Esophagus muscularis mucosa (tissue), 4 donors: ENCODE measurements around the gene ZNF844. TPM values are rescaled to one million over a fixed set of nuclear protein-coding genes. Genes with fewer than 3 reads are reported as not detected.

ENCODE experiments used
- DNase-seq: peaks from one replicate; pipeline ENCODE4 v3.0.0-alpha.2; 2017; ENCODE audit errors: extremely low spot score
- H3K27ac ChIP-seq, 4 donors: fragments of 200-600 bp; sonication (generic); replicated peaks in 1 of 4; 1 replicate in 3 of 4; 2 replicates in 1 of 4; pipeline ENCODE4 v1.5.1; 2016 to 2019; ENCODE audit warnings: mild to moderate bottlenecking in 1 of 4
- H3K27me3 ChIP-seq, 4 donors: fragments of 200-600 bp; sonication (generic); one replicate each; pipeline versions ENCODE4 v1.5.1 to v1.6.0; 2016 to 2019
- H3K36me3 ChIP-seq, 4 donors: fragments of 200-600 bp; sonication (generic); one replicate each; pipeline ENCODE4 v1.5.1; 2016 to 2019
- H3K4me1 ChIP-seq, 4 donors: fragments of 200-600 bp; sonication (generic); one replicate each; pipeline ENCODE4 v1.5.1; 2016 to 2019
- H3K4me3 ChIP-seq, 4 donors: fragments of 200-600 bp; sonication (generic); 1 replicate in 2 of 4; 2 replicates in 2 of 4; pipeline ENCODE4 v1.5.1; 2016 to 2019; ENCODE audit warnings: mild to moderate bottlenecking in 4 of 4, moderate library complexity in 1 of 4
- H3K9me3 ChIP-seq, 4 donors: fragments of 200-600 bp; sonication (generic); 1 replicate in 3 of 4; 2 replicates in 1 of 4; pipeline ENCODE4 v1.5.1; 2016 to 2019
- CTCF ChIP-seq, 3 experiments: fragments of 200-600 bp in 2 of 3; fragments of 450-650 bp in 1 of 3; sonication (generic) in 2 of 3; IDR thresholded peaks; one replicate each; pipeline ENCODE4 v1.5.1; 2017 to 2019; ENCODE audit warnings: antibody characterized with exemption in 3 of 3, mild to moderate bottlenecking in 2 of 3, moderate library complexity in 1 of 3
- EP300 ChIP-seq: sonication (generic); formaldehyde crosslinking; IDR thresholded peaks from one replicate; pipeline ENCODE4 v1.6.1; 2017; ENCODE audit warnings: antibody characterized with exemption
- POLR2A ChIP-seq: fragments of 450-650 bp; IDR thresholded peaks from one replicate; pipeline ENCODE4 v1.6.1; 2017; ENCODE audit warnings: antibody characterized with exemption, moderate library complexity, mild to moderate bottlenecking, low read depth
- POLR2AphosphoS5 ChIP-seq, 2 donors: sonication (generic); formaldehyde crosslinking; IDR thresholded peaks; one replicate each; pipeline ENCODE4 v1.6.1; 2017; ENCODE audit warnings: antibody characterized with exemption in 2 of 2
- WGBS: methylation state at CpG from one replicate; pipeline ENCODE4 v1.1.5; 2018; 5-methylcytosine and 5-hydroxymethylcytosine counted together
- intact Hi-C: fragments of 100-400 bp; cut with DNase I; formaldehyde crosslinking; loops from one replicate; pipeline ENCODE4 v1.15.1; 2023
- total RNA-seq, 4 donors: library from RNA; depleted of rRNA; stranded (reverse); fragments of >200 nt; gene quantifications; one replicate each; pipeline versions ENCODE4 v1.1.0 to v1.2.1, GENCODE V29; 2016

Gene ZNF844
- total RNA-seq, 4 donors from 2014 or later, result 6.5 to 10.1 (median 8.3) TPM

DNA sequence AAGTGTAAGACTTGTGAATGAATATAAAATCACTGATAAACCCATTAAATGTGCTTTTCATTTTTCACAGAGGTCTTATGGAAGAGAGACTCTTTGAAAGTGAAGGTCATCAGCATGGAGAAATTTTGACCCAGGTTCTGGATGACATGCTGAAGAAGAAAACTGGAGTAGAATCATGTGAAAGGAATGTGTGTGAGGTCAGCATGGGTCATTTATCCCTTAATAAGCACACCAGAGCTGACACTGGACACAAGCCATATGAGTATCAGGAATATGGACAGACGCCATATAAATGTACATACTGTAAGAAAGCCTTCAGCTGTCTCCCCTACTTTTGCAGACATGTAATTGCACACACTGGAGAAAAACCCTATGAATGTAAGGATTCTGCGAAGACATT is 46.6 kb downstream of the ZNF844 start:
- Histone ChIP-seq H3K9me3 (peaks cover 0 to 7% (median 3%) of the 10 kb centered on the region in 4 donors), H3K4me1 (no peaks in the 10 kb centered on the region), H3K36me3 (peaks cover 17 to 36% (median 23%) of the 10 kb centered on the region in 4 donors), H3K27me3 (no peaks in the 10 kb centered on the region), H3K27ac (no peak overlapping the region), H3K4me3 (no peak overlapping the region)
- TF ChIP-seq CTCF (IDR thresholded peaks at IDR 0.05), result no peak
- TF ChIP-seq EP300, result no peak
- TF ChIP-seq POLR2A, result no peak
- no peak for TF ChIP-seq POLR2AphosphoS5 (IDR thresholded peaks at IDR 0.05)
- DNase-seq, result no peak
- WGBS, result 39% methylated on average over 2 of the region's 2 CpGs
- intact Hi-C loops, result no loop called here

- Histone ChIP-seq H3K27me3 (no peaks in the 10 kb centered on the region), H3K36me3 (peaks cover 17 to 38% (median 23%) of the 10 kb centered on the region in 4 donors), H3K9me3 (peaks cover 0 to 7% (median 3%) of the 10 kb centered on the region in 4 donors), H3K4me1 (no peaks in the 10 kb centered on the region), H3K27ac (no peak overlapping the region), H3K4me3 (no peak overlapping the region)
- TF ChIP-seq CTCF (IDR thresholded peaks at IDR 0.05) (no peak), EP300 (no peak), POLR2AphosphoS5 (IDR thresholded peaks at IDR 0.05) (no peak), POLR2A (no peak)
- DNase-seq, result no peak
- WGBS, result 89% methylated on average over 8 of the region's 8 CpGs
- intact Hi-C loops, result no loop called here
These were observed 47.6 kb downstream of the ZNF844 start for GRCh38 chr19:12111943-12112637.

GRCh38 chr19:12112701-12113100 is 48.2 kb downstream of the ZNF844 start:
- no peak overlapping the region for H3K27ac ChIP-seq
- H3K27me3 ChIP-seq, result no peaks in the 10 kb centered on the region
- DNase-seq, result no peak
- intact Hi-C loops, result no loop called here
- 90% methylated on average over 8 of the region's 8 CpGs for WGBS
- H3K4me1 ChIP-seq, result no peaks in the 10 kb centered on the region
- no peak for TF ChIP-seq CTCF (IDR thresholded peaks at IDR 0.05)
- TF ChIP-seq EP300, result no peak
- no peak for TF ChIP-seq POLR2A
- TF ChIP-seq POLR2AphosphoS5 (IDR thresholded peaks at IDR 0.05), result no peak
- H3K9me3 ChIP-seq, result peaks cover 0 to 7% (median 3%) of the 10 kb centered on the region in 4 donors
- H3K4me3 ChIP-seq, result no peak overlapping the region
- H3K36me3 ChIP-seq, result peaks cover 17 to 38% (median 23%) of the 10 kb centered on the region in 4 donors

DNA sequence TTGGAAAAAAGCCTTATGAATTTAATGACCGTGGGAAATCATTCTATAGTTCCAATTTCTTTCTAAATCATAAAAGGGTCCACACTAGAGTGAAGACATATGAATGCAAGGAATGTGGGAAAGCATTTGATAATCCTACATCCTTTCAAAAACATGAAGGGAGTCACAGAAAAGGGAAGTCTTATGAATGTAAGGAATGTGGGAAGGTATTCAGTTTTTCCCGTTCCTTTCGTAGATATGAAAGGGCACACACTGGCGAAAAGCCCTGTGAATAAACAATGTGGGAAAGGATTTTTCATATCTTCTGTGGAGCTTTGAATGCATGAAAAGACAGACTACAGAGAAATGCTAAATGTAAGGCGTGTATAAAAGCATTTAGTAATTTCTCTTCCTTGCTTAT is 48.6 kb downstream of the ZNF844 start:
- no peaks in the 10 kb centered on the region for H3K4me1 ChIP-seq
- 89% methylated on average over 5 of the region's 5 CpGs for WGBS
- H3K9me3 ChIP-seq, result peaks cover 0 to 7% (median 3%) of the 10 kb centered on the region in 4 donors

More for the DNA sequence above, 48.6 kb downstream of the ZNF844 start:
- H3K27ac ChIP-seq, result no peak overlapping the region
- H3K36me3 ChIP-seq, result peaks cover 17 to 38% (median 23%) of the 10 kb centered on the region in 4 donors
- no peak overlapping the region for H3K4me3 ChIP-seq
- TF ChIP-seq POLR2AphosphoS5 (IDR thresholded peaks at IDR 0.05) (no peak), EP300 (no peak), POLR2A (no peak), CTCF (IDR thresholded peaks at IDR 0.05) (no peak)
- intact Hi-C loops, result no loop called here
- no peak for DNase-seq
- H3K27me3 ChIP-seq, result no peaks in the 10 kb centered on the region
